ENCODE data around the gene TGM1. TPM values are rescaled to one million over a fixed set of nuclear protein-coding genes. Genes with fewer than 3 reads are reported as not detected.

The TGM1 gene
- total RNA-seq, 1 donor from 2014 or later = 6.2 TPM

DNA sequence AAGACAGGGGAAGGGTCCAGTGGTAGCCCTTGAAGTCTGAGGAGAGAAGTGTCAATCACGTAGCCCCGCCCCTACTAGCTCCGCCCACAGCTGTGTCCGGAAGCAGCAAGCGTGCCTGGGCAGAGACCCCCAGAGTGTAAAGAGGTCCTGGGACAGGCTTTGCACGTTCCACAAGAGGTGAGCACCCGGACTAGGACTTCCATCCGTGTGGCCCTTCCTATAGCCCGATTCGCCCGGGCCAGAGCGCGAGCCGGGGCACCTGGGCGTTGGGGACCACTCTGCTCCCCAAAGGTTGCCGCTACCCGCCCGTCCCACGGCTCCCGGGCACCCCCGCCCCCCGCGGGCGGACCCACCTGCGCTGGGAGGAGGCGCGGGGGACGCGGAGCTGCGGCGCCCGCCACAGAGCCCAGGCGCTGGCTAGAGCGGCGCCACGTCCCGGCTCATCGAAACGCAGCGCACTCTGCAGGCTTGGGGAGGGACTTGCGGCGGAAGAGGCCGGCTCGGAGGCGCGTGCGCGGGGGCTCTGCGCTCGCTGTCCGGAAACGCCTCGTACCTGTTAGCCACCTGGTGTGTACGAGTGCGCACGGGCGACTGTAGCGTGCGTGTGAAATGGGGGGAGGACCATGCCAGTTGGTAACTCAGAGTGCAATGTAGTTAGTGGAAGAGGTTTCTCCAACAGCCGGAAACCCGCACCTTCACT, 8.3 kb upstream of the TGM1 start, which contains the start of gene RABGGTA:
TSS of gene RABGGTA (minus strand) at position 464 of the 700 bp plus-strand sequence. CDS start 482 bp downstream, outside the sequence.
- Mint-ChIP-seq H3K4me3 (peak within 1 kb of the TSS; percentile 93), H3K27ac (peak within 1 kb of the TSS; percentile 95), H3K9me3 (no peaks in the 10 kb centered on the region), H3K36me3 (ENCODE audit: low read depth) (peaks cover 24% of the 10 kb centered on the region), H3K4me1 (peaks cover 42% of the 10 kb centered on the region), H3K27me3 (no peaks in the 10 kb centered on the region)
- peak; percentile 97 for DNase-seq
- intact Hi-C loops (cut with micrococcal nuclease) = loop anchor here (1.0 kb wide), 4 partner anchors 29 to 171 kb away; partner anchors contain the start of genes CHMP4A, GMPR2, NEDD8 and SDR39U1

GRCh38 chr14:24270537-24271133, 7.7 kb upstream of the TGM1 start:
- Mint-ChIP-seq H3K36me3 (ENCODE audit: low read depth) (peaks cover 30% of the 10 kb centered on the region), H3K9me3 (no peaks in the 10 kb centered on the region), H3K4me3 (peak overlapping the region; percentile 93), H3K27ac (peak overlapping the region; percentile 95), H3K27me3 (no peaks in the 10 kb centered on the region), H3K4me1 (peaks cover 42% of the 10 kb centered on the region)
- intact Hi-C loops (cut with micrococcal nuclease) = loop anchor here (1.0 kb wide), 4 partner anchors 28 to 172 kb away; partner anchors contain the start of genes CHMP4A, GMPR2, NEDD8 and SDR39U1
- no peak for DNase-seq

DNA sequence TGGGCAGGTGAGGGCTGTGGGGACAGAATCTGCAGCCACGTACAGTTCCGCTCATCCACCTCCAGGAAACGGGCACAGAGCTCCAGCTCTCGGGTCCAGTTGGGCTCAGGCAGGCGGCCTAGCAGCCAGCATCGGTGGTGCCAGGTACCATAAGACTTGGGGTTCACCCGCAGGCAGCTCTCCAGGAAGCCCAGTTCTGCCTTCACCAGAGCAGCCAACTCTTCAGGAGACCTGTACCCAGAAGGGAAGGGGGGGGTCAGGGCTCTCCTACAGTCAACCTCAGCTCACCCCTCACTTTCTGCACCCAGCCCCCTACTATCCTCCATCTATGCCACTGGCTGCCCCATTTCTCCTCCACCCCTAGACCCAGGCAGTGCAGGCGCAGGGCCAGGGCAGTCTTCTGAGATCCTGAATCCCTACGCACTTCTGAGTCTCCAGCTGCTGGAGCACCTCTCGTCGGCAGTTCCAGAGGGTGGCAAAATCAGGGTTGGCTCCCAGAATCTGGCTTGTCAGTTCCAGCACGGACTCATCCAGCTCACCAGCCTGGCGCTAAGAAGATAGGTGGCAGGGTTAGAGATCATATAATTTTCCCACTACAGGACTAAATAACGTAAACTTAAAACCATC, 7.0 kb upstream of the TGM1 start:
- intact Hi-C loops (cut with micrococcal nuclease) = no loop called here
- H3K27ac Mint-ChIP-seq = no peak overlapping the region
- peak overlapping the region; percentile 93 for H3K4me3 Mint-ChIP-seq
- H3K36me3 Mint-ChIP-seq (ENCODE audit: low read depth) = peaks cover 30% of the 10 kb centered on the region
- H3K4me1 Mint-ChIP-seq = peaks cover 40% of the 10 kb centered on the region
- no peaks in the 10 kb centered on the region for H3K27me3 Mint-ChIP-seq
- H3K9me3 Mint-ChIP-seq = no peaks in the 10 kb centered on the region
- DNase-seq = no peak

DNA sequence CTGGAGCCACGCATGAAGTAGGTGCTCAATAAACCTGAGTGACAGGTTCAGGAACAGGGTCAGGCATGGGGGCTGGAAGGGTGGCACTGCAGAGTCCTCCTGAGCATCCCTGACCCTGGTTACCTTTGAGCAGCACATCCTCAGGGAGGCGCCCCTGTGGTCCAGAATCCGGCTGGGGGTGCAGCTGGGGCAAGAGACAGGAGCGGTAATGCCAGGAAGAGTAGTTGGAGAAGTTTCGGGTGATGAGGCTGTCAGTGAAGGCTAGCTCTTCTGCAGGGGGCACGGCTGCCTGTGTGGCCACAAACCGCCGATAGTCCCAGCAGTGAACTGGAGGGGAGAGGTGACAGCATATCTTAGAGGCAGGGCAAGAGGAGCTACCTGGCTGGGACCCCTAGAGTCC, 6.4 kb upstream of the TGM1 start:
- Mint-ChIP-seq H3K4me3 (peak overlapping the region; percentile 12), H3K27ac (no peak overlapping the region), H3K36me3 (ENCODE audit: low read depth) (peaks cover 32% of the 10 kb centered on the region), H3K4me1 (peaks cover 40% of the 10 kb centered on the region), H3K9me3 (no peaks in the 10 kb centered on the region), H3K27me3 (no peaks in the 10 kb centered on the region)
- intact Hi-C loops (cut with micrococcal nuclease) = no loop called here
- no peak for DNase-seq

GRCh38 chr14:24268225-24268624, 5.2 kb upstream of the TGM1 start:
- intact Hi-C loops (cut with micrococcal nuclease) = no loop called here

DNA sequence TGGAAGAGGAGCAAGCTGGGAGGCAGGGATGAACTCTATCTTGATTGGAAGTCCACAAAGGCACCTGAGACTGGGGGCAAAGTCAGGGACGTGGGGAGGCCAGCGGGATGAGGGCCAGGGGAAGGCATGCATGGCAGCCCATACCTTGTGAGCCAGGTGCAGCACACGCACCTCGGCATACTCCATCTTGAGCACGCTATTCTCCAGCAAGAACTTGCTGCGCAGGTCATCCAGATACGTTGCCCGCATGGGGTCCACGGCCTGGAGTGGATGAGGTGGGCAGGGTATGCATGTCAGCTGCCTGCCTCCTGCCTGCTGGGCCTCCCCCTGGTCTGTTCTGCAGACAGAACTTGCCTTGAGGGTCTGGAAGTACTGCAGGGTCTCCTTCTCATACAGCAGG, 4.5 kb upstream of the TGM1 start:
- no peak for DNase-seq
- no peaks in the 10 kb centered on the region for H3K27me3 Mint-ChIP-seq
- no peak overlapping the region for H3K4me3 Mint-ChIP-seq
- H3K27ac Mint-ChIP-seq = no peak overlapping the region
- no peaks in the 10 kb centered on the region for H3K9me3 Mint-ChIP-seq
- intact Hi-C loops (cut with micrococcal nuclease) = no loop called here
- peaks cover 32% of the 10 kb centered on the region for H3K36me3 Mint-ChIP-seq (ENCODE audit: low read depth)
- peaks cover 24% of the 10 kb centered on the region for H3K4me1 Mint-ChIP-seq

More at GRCh38 chr14:24268225-24268624, 5.2 kb upstream of the TGM1 start:
- Mint-ChIP-seq H3K27me3 (no peaks in the 10 kb centered on the region), H3K36me3 (ENCODE audit: low read depth) (peaks cover 32% of the 10 kb centered on the region), H3K4me1 (peaks cover 28% of the 10 kb centered on the region), H3K4me3 (no peak overlapping the region), H3K9me3 (no peaks in the 10 kb centered on the region), H3K27ac (no peak overlapping the region)
- no peak for DNase-seq

DNA sequence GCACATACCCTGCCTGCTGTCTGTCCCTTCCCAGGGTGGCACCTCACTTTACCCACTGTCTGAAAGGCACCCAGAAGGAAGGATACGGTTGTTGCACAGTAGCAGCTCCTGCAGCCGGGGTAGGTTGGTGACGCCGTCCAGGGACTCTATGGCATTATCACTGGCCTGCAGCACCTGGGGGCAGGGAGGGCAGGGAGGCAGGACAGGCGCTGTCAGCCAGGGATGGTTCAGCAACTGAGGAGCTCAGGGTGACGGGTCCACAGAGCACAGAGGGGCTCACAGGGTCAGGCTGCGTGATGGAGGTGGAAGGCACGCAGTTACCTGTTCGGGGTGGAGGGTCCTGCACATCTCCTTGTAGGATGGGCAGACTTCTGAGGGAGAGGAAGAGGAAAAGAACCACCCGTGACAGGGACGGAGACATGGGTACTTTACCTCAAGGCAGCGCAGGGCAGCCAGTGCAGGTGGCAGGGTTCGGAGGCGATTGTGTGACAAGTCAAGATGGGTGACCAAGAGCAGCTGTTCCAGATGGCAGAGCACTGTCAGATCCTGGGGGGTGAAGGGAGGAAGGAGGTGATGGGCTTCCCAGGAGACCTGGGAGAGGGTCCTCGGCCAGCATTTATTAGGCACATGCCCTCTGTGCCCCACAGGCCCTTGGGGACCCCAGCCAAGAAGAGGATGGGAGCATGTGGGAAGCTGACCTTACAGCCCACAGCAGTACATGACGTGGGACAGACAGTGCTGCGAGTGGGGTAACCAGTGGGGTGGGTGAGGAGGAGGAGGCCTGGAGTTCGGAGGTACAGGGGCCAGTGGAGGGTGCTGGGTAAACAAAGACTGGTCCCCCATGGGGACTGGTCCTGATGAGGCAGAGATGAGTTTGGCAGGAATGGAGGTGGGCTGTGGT, 3.6 kb upstream of the TGM1 start:
- Mint-ChIP-seq H3K36me3 (ENCODE audit: low read depth) (peaks cover 35% of the 10 kb centered on the region), H3K27ac (no peak overlapping the region), H3K4me3 (no peak overlapping the region), H3K4me1 (peaks cover 15% of the 10 kb centered on the region), H3K9me3 (no peaks in the 10 kb centered on the region), H3K27me3 (no peaks in the 10 kb centered on the region)
- no peak for DNase-seq
- intact Hi-C loops (cut with micrococcal nuclease) = no loop called here

DNA sequence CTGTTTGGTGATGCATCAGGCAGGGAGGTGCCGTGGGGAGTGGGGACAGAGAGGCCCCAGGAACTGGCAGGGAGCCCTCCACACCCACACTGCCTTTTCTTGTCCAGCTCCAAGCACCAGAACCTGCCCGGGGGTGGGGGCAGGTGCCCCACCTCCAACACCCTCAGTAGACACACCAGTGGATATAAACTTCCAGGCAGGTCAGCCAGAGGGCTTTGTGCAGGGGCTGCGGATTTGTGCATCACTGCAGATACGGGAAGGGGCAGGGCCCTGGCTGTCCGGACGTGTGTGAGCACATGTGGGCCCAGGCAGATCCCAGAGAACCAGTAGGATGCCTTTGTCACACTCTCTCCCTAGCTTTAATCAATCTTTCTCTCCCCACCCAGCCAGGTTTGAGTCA, 1.3 kb upstream of the TGM1 start:
- Mint-ChIP-seq H3K36me3 (ENCODE audit: low read depth) (peaks cover 32% of the 10 kb centered on the region), H3K4me1 (peaks cover 2% of the 10 kb centered on the region), H3K9me3 (no peaks in the 10 kb centered on the region), H3K27ac (no peak overlapping the region), H3K4me3 (no peak overlapping the region), H3K27me3 (no peaks in the 10 kb centered on the region)
- no peak for DNase-seq
- intact Hi-C loops (cut with micrococcal nuclease) = no loop called here

DNA sequence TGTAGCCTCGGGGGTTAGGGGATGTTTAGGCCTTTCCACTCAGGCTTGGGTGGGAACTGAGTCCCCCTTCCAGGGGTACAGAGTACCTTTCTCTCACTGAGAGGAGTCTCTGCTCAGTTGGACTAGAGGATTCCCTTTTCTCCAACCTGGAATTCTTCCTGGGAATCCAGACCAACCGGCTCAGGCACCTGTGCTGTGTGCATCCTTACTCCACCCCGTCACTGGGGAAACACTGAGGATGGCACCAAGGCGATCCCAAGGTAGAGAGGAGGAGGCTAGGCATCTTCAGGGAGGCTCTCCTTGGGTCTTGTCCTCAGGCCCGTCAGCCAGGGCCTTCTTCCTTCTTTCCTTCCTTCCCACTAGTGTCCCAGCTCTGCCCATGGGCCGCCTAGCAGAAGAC, 871 bp upstream of the TGM1 start:
- Mint-ChIP-seq H3K4me3 (no peak overlapping the region), H3K27me3 (no peaks in the 10 kb centered on the region), H3K4me1 (peaks cover 2% of the 10 kb centered on the region), H3K9me3 (no peaks in the 10 kb centered on the region), H3K36me3 (ENCODE audit: low read depth) (peaks cover 29% of the 10 kb centered on the region), H3K27ac (no peak overlapping the region)
- no peak for DNase-seq
- intact Hi-C loops (cut with micrococcal nuclease) = no loop called here

- no peak for DNase-seq
- H3K9me3 Mint-ChIP-seq = no peaks in the 10 kb centered on the region
- H3K27me3 Mint-ChIP-seq = no peaks in the 10 kb centered on the region
- no peak overlapping the region for H3K27ac Mint-ChIP-seq
- H3K4me1 Mint-ChIP-seq = no peaks in the 10 kb centered on the region
- H3K4me3 Mint-ChIP-seq = no peak overlapping the region
- intact Hi-C loops (cut with micrococcal nuclease) = no loop called here
- H3K36me3 Mint-ChIP-seq (ENCODE audit: low read depth) = peaks cover 22% of the 10 kb centered on the region
Observed at GRCh38 chr14:24261969-24262327, 1.0 kb downstream of the TGM1 start.

DNA sequence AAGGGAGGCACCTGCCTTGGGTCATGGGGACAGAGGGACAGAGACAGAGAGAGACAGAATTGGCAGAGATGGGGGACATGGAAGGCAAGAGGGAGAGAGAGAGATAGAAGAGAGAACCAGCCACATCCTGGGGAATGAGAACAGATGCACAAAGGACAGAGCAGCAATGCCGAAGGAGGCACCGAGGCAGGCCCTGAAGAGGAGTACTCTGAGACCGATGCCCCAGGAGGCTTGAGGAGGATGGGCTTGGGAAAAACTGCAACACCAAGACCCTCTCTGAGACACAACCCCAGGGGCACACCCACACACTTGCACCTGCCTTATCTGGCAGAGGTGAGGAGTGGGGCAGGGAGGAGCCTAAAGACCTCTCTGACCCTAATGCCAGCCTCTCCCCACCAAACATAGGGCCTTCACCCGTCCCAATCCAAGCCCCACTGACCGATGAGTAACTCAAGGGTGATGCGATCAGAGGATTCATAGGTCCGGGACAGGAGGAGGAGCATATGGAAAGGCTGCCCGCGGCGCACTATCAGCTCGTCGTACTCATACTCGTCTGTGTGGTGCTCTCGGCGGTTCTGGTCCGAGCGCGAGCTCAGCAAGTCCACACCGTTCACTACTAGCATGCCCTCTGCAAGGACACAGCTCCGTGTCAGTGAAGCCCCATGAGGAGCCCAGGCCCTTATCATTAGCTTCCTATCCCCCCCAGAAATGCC, 1.6 kb downstream of the TGM1 start:
- H3K36me3 Mint-ChIP-seq (ENCODE audit: low read depth) = peaks cover 16% of the 10 kb centered on the region
- H3K4me3 Mint-ChIP-seq = no peak overlapping the region
- H3K9me3 Mint-ChIP-seq = no peaks in the 10 kb centered on the region
- H3K27ac Mint-ChIP-seq = no peak overlapping the region
- intact Hi-C loops (cut with micrococcal nuclease) = no loop called here
- no peak for DNase-seq
- H3K27me3 Mint-ChIP-seq = no peaks in the 10 kb centered on the region
- H3K4me1 Mint-ChIP-seq = no peaks in the 10 kb centered on the region

DNA sequence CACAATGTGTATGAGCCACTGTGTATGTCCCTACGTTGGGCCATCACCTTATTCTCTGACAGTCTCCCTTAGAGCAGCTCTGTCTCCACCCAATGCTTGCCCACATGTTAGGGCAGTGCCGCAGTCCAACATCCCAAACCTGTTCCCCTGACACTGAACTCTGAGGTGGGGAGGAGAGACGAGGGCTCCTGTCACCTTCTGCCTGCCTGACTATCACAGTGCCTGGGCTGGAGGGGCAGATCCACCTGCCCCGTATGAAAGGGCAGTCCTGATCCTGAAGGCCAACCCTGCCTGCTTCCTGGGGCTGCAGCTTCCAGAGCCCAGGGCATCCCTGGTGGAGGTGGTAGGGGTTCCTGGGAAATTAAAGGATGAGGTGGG, 2.2 kb downstream of the TGM1 start:
- Mint-ChIP-seq H3K27ac (no peak overlapping the region), H3K36me3 (ENCODE audit: low read depth) (peaks cover 11% of the 10 kb centered on the region), H3K4me1 (no peaks in the 10 kb centered on the region), H3K9me3 (no peaks in the 10 kb centered on the region), H3K27me3 (no peaks in the 10 kb centered on the region), H3K4me3 (no peak overlapping the region)
- intact Hi-C loops (cut with micrococcal nuclease) = no loop called here
- DNase-seq = no peak
